Activated T-helper 1 cell treated with Interleukin-2 at 50 U/mL for 16 hours (primary cell): ENCODE results near the gene PTPRN2.
A peak's percentile ranks its signal among the peaks of the same experiment; 100 is the strongest.

Experiments used
- DNase-seq: peaks from one replicate; pipeline ENCODE4 v3.0.0-alpha.2; 2020; ENCODE audit warnings: low read depth

PTPRN2 gene

GRCh38 chr7:158401295-158401694 lies 186.3 kb downstream of the PTPRN2 start:
- DNase-seq, result no peak

DNA sequence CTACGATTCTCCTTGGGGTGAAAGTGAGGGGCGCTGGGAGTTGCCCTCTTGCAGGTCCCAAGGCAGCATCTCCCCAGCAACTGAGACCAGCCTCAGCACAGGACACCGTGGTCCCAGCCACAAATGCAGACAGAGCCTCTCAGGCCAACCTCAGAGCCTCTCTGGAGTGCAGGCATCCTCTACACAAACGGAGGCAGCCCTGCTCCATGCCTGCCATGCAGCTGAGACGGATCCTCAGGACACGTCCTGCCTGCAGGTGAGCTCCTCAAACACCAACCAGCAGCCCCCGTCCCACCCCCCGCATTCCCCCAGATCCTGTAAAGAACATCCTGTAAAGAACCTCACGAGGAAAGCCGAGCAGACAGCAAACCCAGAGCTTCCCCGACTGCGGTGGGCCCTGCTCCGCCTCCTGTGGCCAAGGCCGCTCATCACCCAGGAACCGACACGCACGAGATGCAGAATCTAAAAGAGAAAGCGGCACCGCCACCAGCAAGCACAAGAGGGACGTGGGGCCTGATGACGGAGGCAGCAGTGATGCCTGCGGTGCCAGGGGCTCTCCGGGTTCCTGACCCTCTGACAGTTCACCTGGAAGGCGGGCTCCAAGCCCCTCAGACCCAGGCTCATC lies 186.9 kb downstream of the PTPRN2 start:
- no peak for DNase-seq

- DNase-seq, result no peak
These were observed 187.9 kb downstream of the PTPRN2 start for GRCh38 chr7:158399762-158400161.

GRCh38 chr7:158398750-158399149 lies 188.9 kb downstream of the PTPRN2 start:
- DNase-seq, result no peak

- DNase-seq, result no peak
These were observed 189.7 kb downstream of the PTPRN2 start for GRCh38 chr7:158397885-158398284.

DNA sequence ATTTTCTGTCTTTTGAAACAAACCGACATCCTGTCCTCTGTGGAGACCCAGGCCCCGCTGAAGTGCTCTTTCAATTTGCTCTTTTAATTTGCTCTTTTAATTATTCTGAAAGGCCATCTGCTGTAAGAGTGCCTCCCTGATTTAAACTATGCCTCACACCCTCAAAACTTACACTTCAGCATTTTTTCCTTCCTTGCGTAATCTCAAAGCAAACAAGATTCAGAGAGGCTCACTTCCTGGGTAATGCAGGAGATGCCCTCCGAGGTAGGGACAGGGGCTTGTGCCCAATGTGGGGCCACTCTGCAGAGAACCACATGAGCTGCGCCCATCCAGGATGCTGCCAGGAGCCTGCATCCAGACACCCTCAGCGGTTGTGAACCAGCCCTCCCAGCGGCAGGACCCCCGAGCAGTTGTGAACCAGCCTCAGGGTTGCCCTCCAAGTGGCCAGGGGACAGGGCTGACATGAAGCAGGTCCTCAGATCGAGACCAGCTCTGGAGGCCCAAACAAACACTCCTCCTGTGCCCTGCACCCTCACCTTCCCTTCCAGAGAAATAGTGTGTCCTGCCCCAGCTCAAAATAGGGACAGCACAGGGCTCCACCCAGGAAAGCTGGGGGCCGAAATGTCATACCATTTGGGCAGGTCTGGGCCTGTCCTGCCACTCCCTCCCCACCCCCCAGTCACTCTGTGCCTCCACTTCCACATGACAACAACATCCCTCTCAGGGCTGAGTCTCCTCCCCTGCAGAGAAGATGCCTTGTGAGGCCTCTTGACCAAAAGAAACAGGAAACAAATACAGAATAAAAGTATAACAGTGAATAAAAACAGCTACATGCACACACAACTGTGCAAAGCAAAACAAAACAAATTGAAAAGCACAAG lies 190.4 kb downstream of the PTPRN2 start:
- DNase-seq, result no peak

DNA sequence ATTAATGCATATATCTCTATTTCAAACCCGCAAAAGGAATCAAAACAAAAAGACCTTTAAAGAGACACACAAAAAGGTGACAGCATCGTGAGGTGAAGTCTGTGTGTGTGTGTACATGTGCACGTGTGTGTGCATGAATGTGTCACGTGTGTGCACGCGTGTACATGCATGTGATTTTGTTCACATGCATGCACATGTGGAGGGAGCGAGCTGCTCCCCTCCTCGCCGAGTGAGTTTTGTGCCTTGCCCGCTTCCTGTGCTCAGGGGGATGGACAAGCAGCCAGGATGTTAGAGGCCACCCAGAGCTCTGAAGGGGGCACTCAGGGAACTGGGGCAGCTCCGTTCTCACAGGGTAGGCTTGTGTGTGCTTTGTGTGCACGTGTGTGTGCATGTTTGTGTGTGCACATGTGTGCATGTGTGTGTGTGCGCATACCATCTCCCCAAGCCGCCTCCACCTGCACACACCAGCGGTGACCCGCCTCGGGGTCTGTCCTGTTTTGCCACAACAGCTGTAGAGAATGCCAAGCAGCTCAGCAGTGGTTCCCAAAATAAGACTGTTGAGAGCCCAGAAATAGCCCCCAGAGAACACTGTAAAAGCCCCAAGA lies 191.2 kb downstream of the PTPRN2 start:
- no peak for DNase-seq

DNA sequence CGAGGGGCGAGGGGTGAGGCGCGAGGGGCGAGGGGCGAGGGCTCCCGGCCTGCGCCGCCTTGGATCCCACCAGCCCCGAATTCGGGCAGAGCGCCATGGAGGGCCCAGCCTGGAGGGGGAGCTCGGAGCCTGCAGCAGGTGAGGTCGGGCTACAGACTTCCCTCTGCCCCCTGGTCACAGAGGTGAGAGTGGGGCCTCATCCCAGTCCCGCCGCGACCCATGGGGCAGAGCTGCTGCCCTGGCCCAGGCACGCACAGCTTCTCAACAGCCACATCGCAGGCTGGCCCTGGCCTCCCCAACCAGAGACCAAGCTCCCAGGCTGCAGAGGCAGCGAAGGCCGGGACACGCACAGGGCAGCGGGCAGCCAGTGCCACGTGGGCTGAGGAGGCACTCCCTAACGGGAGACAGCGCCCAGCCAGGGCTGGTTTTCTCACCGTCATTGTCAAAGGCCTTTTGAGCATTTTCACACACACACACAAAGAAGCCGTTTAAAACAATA lies 191.8 kb downstream of the PTPRN2 start:
- no peak for DNase-seq

DNA sequence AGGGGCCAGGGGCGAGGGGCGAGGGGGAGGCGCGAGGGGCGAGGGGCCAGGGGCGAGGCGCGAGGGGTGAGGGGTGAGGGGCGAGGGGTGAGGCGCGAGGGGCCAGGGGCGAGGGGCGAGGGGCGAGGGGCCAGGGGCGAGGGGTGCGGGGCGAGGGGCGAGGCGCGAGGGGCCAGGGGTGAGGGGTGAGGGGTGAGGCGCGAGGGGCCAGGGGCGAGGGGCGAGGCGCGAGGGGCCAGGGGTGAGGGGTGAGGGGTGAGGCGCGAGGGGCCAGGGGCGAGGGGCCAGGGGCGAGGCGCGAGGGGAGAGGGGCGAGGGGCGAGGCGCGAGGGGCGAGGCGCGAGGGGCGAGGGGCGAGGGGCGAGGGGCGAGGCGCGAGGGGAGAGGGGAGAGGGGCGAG lies 192.3 kb downstream of the PTPRN2 start:
- DNase-seq, result no peak

DNA sequence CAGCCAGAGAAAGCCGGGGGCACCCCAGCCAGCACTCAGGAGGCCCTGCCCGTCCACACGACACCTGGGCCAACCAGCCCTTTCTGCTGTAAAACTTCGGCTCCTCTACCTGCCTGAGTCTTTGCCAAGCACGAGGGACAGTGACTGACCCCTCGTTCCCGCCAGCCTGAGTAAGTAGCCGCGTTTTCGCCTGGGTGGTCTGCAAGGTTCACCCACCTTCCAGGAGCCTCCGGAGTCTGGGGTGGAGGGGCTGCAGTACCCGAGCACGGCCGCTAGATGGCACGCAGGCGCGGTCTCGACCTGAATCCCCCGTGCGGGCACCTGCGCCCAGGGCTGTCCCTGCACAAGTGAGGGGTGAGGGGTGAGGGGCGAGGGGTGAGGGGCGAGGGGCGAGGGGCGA lies 192.7 kb downstream of the PTPRN2 start:
- DNase-seq, result peak; percentile 13

DNA sequence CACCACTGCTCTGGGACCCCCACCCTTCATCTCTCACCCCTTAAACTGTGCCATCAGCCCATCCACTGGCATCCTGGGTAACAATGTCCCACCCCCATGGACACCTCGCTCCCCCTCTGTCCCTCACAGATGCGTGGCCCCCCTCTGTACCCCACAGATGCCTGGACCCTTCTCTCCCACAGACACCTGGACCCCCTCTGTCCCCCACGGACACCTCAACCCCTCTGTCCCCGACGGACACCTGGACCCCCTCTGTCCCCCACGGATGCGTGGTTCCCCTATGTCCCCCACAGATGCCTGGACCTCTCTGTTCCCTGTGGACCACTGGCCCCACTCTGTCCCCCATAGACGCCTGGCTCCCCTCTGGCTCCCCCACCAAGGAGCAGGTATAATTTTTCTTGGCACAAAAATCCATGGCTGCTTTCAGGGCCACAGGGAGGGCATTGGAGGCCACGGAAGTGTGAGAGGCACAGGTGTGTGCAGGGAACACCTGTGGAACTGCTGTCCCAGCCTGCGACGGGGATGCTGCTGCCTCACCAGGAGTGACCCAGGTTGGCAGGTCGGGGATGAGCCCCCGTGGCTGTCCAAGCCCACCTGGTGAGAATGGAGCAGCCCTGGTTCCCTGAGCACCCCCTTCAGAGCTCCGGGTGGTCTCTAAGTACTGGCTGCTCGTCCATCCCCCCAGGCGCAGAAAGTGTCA lies 193.5 kb downstream of the PTPRN2 start:
- DNase-seq, result no peak

DNA sequence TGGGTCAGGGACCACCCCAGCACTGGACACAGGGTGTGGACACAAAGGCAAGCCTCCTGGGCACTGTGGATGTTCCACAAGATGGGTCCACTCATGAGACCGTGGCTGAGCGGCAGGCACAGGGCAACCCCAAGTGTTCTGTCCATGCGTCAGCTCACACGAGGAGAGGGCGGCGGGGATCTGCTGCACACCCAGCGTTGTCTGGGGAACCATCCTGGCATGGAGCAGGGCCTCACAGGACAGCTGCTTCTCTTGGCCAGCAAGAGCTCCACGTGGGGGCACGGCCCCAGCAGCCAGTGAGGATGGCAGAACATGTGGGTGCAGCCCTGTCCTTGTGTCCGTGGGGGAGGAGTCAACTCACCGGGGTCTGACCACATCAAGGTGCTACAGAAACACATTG lies 195.4 kb downstream of the PTPRN2 start:
- no peak for DNase-seq

GRCh38 chr7:158391541-158391940 lies 196.1 kb downstream of the PTPRN2 start:
- DNase-seq, result no peak

- no peak for DNase-seq
These were observed 196.5 kb downstream of the PTPRN2 start for GRCh38 chr7:158391141-158391540.

- DNase-seq, result no peak
These were observed 197.2 kb downstream of the PTPRN2 start for GRCh38 chr7:158390460-158390859.

DNA sequence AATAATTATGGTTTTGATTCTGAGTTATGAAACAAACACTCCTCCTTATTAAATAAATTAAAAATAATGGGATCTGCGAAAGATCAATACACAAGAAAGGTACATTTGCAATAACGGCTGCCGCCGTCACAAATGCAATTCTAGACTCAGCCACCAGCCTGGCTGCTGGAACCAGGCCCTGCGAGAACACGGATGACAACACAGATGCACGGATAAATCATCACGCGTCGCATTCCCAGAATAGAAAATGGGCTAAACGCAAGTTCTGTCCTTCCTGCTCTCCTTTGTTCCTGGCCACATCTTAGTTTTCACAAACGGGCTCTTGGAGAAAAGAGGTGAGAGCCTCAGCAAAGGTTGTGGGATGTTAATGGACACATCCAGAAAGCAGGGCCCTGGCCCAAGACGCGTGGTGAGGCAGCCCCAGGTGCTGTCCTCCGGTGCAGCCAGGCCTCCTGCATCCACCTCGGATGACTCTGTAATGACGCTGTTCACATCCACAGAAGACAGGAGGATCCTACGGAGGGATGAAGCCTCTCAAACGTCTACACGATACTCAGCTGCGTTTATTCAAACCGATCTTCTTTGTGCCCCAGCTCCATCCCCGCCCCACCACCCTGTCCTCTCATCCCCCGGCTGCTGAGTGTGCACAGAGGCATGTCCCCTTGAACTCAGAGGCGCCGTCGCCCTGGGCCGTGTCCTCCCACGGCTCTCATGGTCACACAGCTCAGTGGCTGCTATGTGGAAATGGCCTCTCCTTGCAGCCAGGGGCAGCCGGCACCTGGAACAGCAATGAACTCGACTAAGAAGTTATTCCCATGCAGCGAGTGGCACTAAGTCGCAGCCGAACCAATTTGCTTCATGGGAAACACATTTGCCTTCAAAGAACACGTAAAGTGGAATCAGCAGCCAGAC lies 197.9 kb downstream of the PTPRN2 start:
- DNase-seq, result no peak

DNA sequence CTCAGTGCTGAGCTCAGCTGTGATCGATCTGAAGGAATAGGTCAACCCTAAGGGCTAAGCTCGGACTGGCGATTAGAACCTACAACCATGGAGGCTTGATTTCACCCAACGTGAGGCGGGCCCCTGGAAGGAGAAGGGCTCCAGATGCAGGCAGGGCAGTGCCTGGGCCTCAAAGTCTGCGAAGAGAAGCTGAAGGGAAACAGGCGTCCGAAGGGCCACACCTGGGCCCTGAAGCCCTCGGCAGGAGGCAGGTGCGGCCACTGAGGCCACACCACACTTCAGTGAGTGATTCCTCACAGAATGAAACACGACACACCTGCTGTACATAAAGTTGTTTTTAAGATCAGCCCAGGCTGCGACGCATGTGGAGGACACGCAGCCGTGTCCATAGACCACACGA lies 198.7 kb downstream of the PTPRN2 start:
- DNase-seq, result no peak

- no peak for DNase-seq
These were observed 199.6 kb downstream of the PTPRN2 start for GRCh38 chr7:158388072-158388471.

DNA sequence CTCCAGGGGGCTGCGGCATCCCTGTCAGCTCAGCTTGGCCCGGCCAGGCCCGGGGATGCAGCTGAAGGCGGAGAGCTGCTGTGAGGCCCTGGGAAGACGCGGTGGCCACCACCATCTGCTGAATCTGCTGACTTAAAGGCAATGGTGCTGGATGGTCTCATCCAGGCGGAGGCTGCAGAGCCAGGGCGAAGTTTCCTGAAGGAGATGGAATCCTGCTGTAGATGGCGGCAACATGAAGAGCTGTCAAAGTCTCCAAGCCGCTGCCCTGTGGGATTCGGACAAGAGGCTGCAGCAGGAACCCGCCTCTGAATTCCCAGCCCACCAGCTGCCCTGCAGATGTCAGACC lies 200.1 kb downstream of the PTPRN2 start:
- no peak for DNase-seq

GRCh38 chr7:158386866-158387545 lies 200.6 kb downstream of the PTPRN2 start:
- no peak for DNase-seq

DNA sequence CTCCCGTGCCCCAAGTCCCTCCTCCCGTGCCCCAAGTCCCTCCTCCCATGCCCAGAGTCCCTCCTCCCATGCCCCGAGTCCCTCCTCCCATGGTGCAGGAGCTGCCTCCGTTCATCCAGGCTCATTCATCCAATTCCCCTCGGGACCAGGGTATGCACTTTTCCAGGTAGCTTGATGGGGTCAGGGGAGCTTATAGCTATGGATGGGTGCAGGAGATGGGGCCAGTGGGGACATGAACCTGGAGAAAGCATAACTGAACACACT lies 201.3 kb downstream of the PTPRN2 start:
- no peak for DNase-seq
